Tibial artery (tissue), 4 donors: Measurements from ENCODE around the gene AKAP6.

Experiments used
- DNase-seq, 2 donors: peaks; one replicate each; pipeline ENCODE4 v3.0.0-alpha.2; 2019
- H3K27ac ChIP-seq, 2 donors: fragments of 200-600 bp; sonication (generic) in 1 of 2; 1 replicate in 1 of 2; 2 replicates in 1 of 2; pipeline ENCODE4 v1.5.1; 2018 to 2019; ENCODE audit warnings: mild to moderate bottlenecking in 1 of 2
- H3K27me3 ChIP-seq, 2 donors: fragments of 200-600 bp; sonication (generic) in 1 of 2; one replicate each; pipeline versions ENCODE4 v1.5.1 to v1.6.0; 2016 to 2019
- H3K36me3 ChIP-seq, 3 donors: fragments of 200-600 bp; sonication (generic) in 2 of 3; one replicate each; pipeline ENCODE4 v1.5.1; 2016 to 2019; ENCODE audit warnings: mild to moderate bottlenecking in 2 of 3
- H3K4me1 ChIP-seq, 4 donors: fragments of 200-600 bp; sonication (generic) in 2 of 4; 1 replicate in 3 of 4; 2 replicates in 1 of 4; pipeline ENCODE4 v1.5.1; 2016 to 2019
- H3K4me3 ChIP-seq, 2 donors: fragments of 200-600 bp; sonication (generic) in 1 of 2; 1 replicate in 1 of 2; 2 replicates in 1 of 2; pipeline ENCODE4 v1.5.1; 2018 to 2019; ENCODE audit warnings: mild to moderate bottlenecking in 2 of 2
- H3K9me3 ChIP-seq, 3 donors: fragments of 200-600 bp; sonication (generic) in 1 of 3; one replicate each; pipeline ENCODE4 v1.5.1; 2016 to 2019
- CTCF ChIP-seq, 2 experiments: fragments of 200-600 bp in 1 of 2; fragments of 450-650 bp in 1 of 2; IDR thresholded peaks; one replicate each; pipeline ENCODE4 v1.5.1; 2017 to 2019; ENCODE audit warnings: antibody characterized with exemption in 2 of 2, mild to moderate bottlenecking in 1 of 2, moderate library complexity in 1 of 2
- intact Hi-C: fragments of 100-400 bp; cut with DNase I; formaldehyde crosslinking; loops from one replicate; pipeline ENCODE4 v1.15.0; 2023; ENCODE audit warnings: low total_unique reads

The AKAP6 gene

GRCh38 chr14:32606301-32606700, 277.2 kb downstream of the AKAP6 start:
- intact Hi-C loops, result no loop called here
- no peak overlapping the region for H3K27ac ChIP-seq

GRCh38 chr14:32607399-32607798, 278.3 kb downstream of the AKAP6 start:
- Histone ChIP-seq H3K27me3 (no peaks in the 10 kb centered on the region), H3K9me3 (no peaks in the 10 kb centered on the region), H3K4me1 (peaks cover 0 to 68% (median 36%) of the 10 kb centered on the region in 4 donors), H3K4me3 (no peak overlapping the region), H3K27ac (peak overlapping the region in 1 of 2 donors; percentile 23), H3K36me3 (no peaks in the 10 kb centered on the region)
- no peak for TF ChIP-seq CTCF (IDR thresholded peaks at IDR 0.05)
- intact Hi-C loops, result no loop called here
- no peak for DNase-seq

More at GRCh38 chr14:32606301-32606700, 277.2 kb downstream of the AKAP6 start:
- no peak for TF ChIP-seq CTCF (IDR thresholded peaks at IDR 0.05)
- no peak for DNase-seq
- peaks cover 0 to 57% (median 28%) of the 10 kb centered on the region in 4 donors for H3K4me1 ChIP-seq
- H3K27me3 ChIP-seq, result no peaks in the 10 kb centered on the region
- H3K4me3 ChIP-seq, result no peak overlapping the region
- H3K9me3 ChIP-seq, result no peaks in the 10 kb centered on the region
- H3K36me3 ChIP-seq, result no peaks in the 10 kb centered on the region

GRCh38 chr14:32608857-32609256, 279.8 kb downstream of the AKAP6 start:
- Histone ChIP-seq H3K36me3 (no peaks in the 10 kb centered on the region), H3K27me3 (no peaks in the 10 kb centered on the region), H3K4me3 (no peak overlapping the region), H3K4me1 (peaks cover 0 to 71% (median 36%) of the 10 kb centered on the region in 4 donors), H3K9me3 (no peaks in the 10 kb centered on the region), H3K27ac (no peak overlapping the region)
- no peak for TF ChIP-seq CTCF (IDR thresholded peaks at IDR 0.05)
- DNase-seq, result no peak
- intact Hi-C loops, result no loop called here

GRCh38 chr14:32609388-32609787, 280.3 kb downstream of the AKAP6 start:
- intact Hi-C loops, result no loop called here
- Histone ChIP-seq H3K4me3 (no peak overlapping the region), H3K9me3 (no peaks in the 10 kb centered on the region), H3K36me3 (no peaks in the 10 kb centered on the region), H3K27me3 (no peaks in the 10 kb centered on the region), H3K4me1 (peaks cover 0 to 71% (median 36%) of the 10 kb centered on the region in 4 donors), H3K27ac (no peak overlapping the region)
- TF ChIP-seq CTCF (IDR thresholded peaks at IDR 0.05), result no peak
- DNase-seq, result no peak

- no peak overlapping the region for H3K4me3 ChIP-seq
- intact Hi-C loops, result no loop called here
- peak overlapping the region in 1 of 2 donors; percentile 9 for H3K27ac ChIP-seq
- H3K9me3 ChIP-seq, result no peaks in the 10 kb centered on the region
- H3K36me3 ChIP-seq, result no peaks in the 10 kb centered on the region
- TF ChIP-seq CTCF (IDR thresholded peaks at IDR 0.05), result no peak
- no peak for DNase-seq
- H3K27me3 ChIP-seq, result no peaks in the 10 kb centered on the region
- peaks cover 0 to 56% (median 35%) of the 10 kb centered on the region in 4 donors for H3K4me1 ChIP-seq
Measured at GRCh38 chr14:32611752-32612151, 282.7 kb downstream of the AKAP6 start.

GRCh38 chr14:32618991-32619390, 289.9 kb downstream of the AKAP6 start:
- no peaks in the 10 kb centered on the region for H3K27me3 ChIP-seq

More at GRCh38 chr14:32618991-32619390, 289.9 kb downstream of the AKAP6 start:
- intact Hi-C loops, result no loop called here
- no peak overlapping the region for H3K27ac ChIP-seq
- DNase-seq, result no peak
- TF ChIP-seq CTCF (IDR thresholded peaks at IDR 0.05), result no peak
- peaks cover 0 to 5% (median 0%) of the 10 kb centered on the region in 3 donors for H3K36me3 ChIP-seq
- peaks cover 0 to 41% (median under 1%) of the 10 kb centered on the region in 4 donors for H3K4me1 ChIP-seq
- H3K9me3 ChIP-seq, result no peaks in the 10 kb centered on the region
- no peak overlapping the region for H3K4me3 ChIP-seq
